Nephron progenitor cell (in vitro differentiated cells): ENCODE measurements around the gene NXPH4.

Source experiments
- DNase-seq: peaks from one replicate; pipeline ENCODE4 v3.0.0; 2021
- H3K27ac Mint-ChIP-seq: 2 replicates; pipeline ENCODE4 v1.8.0; 2021; ENCODE audit warnings: mild to moderate bottlenecking, moderate library complexity, mixed read lengths
- H3K27me3 Mint-ChIP-seq: 2 replicates; pipeline ENCODE4 v1.8.0; 2021; ENCODE audit warnings: mild to moderate bottlenecking, low read depth, mixed read lengths; ENCODE audit not compliant: poor library complexity
- H3K36me3 Mint-ChIP-seq: 2 replicates; pipeline ENCODE4 v1.8.0; 2021; ENCODE audit warnings: low read depth, mixed read lengths
- H3K4me1 Mint-ChIP-seq: 2 replicates; pipeline ENCODE4 v1.8.0; 2021; ENCODE audit warnings: mixed read lengths
- H3K4me3 Mint-ChIP-seq: 2 replicates; pipeline ENCODE4 v1.8.0; 2021; ENCODE audit warnings: mild to moderate bottlenecking, moderate library complexity, mixed read lengths
- H3K9me3 Mint-ChIP-seq: 2 replicates; pipeline ENCODE4 v1.8.0; 2021; ENCODE audit warnings: mild to moderate bottlenecking, moderate library complexity, mixed read lengths
- TF ChIP-seq, protein P1 (sequence below): fragments of 200-600 bp; sonication (generic); IDR thresholded peaks from 2 replicates; pipeline ENCODE4 v1.5.0; 2021; ENCODE audit warnings: antibody characterized with exemption

NXPH4 gene

GRCh38 chr12:57227315-57228115 is 10.9 kb downstream of the NXPH4 start:
- Mint-ChIP-seq H3K27ac (no peak overlapping the region), H3K4me1 (peaks cover 93% of the 10 kb centered on the region), H3K36me3 (peaks cover 11% of the 10 kb centered on the region), H3K4me3 (peak overlapping the region; percentile 77), H3K27me3 (peaks cover 40% of the 10 kb centered on the region), H3K9me3 (no peaks in the 10 kb centered on the region)
- TF ChIP-seq, protein P1, sequence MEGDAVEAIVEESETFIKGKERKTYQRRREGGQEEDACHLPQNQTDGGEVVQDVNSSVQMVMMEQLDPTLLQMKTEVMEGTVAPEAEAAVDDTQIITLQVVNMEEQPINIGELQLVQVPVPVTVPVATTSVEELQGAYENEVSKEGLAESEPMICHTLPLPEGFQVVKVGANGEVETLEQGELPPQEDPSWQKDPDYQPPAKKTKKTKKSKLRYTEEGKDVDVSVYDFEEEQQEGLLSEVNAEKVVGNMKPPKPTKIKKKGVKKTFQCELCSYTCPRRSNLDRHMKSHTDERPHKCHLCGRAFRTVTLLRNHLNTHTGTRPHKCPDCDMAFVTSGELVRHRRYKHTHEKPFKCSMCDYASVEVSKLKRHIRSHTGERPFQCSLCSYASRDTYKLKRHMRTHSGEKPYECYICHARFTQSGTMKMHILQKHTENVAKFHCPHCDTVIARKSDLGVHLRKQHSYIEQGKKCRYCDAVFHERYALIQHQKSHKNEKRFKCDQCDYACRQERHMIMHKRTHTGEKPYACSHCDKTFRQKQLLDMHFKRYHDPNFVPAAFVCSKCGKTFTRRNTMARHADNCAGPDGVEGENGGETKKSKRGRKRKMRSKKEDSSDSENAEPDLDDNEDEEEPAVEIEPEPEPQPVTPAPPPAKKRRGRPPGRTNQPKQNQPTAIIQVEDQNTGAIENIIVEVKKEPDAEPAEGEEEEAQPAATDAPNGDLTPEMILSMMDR, result no peak
- DNase-seq, result no peak

DNA sequence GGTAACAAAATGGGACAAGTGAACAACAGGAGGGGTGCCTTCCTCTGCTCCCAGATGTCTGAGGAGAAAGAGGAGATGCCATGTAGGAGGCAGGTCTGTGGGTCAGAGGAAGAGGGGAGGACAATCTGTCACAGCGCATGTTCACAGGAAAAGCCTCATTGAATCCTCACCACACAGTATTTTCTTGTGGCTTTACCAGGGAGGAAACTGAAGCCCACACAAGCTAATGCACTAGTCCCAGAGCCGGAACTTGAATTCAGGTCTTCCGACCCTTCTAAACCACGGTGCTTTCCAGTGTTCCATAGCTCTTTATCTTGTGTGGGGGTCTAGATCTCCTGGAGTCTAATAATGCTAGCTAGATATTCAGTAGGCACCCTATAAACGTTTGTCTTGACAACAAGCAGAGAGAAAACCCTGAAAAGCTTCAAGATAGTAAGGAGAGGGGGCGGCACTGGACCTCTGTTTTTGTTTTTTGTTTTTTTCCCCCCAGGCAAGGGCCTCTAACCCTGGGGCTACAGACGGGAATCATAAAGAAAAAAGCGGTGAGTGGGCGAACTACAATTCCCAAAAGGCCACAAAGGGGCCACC is 12.5 kb downstream of the NXPH4 start:
- Mint-ChIP-seq H3K27me3 (peaks cover 30% of the 10 kb centered on the region), H3K4me3 (peak overlapping the region; percentile 92), H3K9me3 (no peaks in the 10 kb centered on the region), H3K36me3 (peaks cover 25% of the 10 kb centered on the region), H3K4me1 (peaks cover 90% of the 10 kb centered on the region), H3K27ac (peak overlapping the region; percentile 98)
- no peak for DNase-seq
- TF ChIP-seq, protein P1, result no peak

DNA sequence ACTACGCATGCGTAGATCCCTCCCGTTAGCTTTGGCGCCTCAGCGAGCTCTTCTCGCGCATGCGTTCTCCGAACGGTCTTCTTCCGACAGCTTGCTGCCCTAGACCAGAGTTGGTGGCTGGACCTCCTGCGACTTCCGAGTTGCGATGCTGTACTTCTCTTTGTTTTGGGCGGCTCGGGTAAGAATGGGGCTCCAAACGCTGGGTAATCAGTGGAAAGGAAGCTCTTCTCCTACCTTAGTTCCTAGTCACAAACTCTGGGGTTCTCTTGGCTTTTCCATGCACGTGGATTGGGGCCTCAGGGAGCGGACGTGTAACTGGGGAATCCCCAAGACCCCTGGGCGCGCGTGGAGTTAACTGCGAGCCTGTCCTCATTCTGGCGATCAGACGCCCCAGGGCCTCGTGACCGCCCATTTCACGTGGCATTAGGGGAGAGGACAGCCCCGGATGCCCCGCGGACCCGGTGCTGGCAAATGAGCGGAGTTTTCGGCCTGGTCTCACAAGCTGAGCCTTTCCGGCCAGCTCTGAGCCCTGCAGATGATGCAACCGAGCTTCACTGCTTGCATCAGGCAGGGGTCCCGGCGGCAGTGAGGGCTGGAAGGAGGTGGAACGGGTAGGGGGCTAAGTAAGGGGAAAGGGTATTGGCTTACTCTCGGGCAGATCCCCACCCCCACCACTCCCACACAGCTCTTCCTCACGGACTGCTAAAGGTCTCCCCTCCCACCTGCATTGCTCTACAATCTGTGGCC is 13.2 kb downstream of the NXPH4 start, which contains the start of gene SHMT2:
Gene SHMT2, plus strand, starts transcription at position 78 of the 747 bp plus-strand sequence. Its CDS starts 68 bp downstream, at position 146.
- TF ChIP-seq, protein P1, result no peak
- DNase-seq, result peak; percentile 96
- peaks cover 28% of the 10 kb centered on the region for H3K27me3 Mint-ChIP-seq
- peak within 1 kb of the TSS; percentile 98 for H3K27ac Mint-ChIP-seq
- H3K4me1 Mint-ChIP-seq, result peaks cover 90% of the 10 kb centered on the region
- H3K36me3 Mint-ChIP-seq, result peaks cover 31% of the 10 kb centered on the region
- H3K9me3 Mint-ChIP-seq, result no peaks in the 10 kb centered on the region
- H3K4me3 Mint-ChIP-seq, result peak within 1 kb of the TSS; percentile 92

- Mint-ChIP-seq H3K36me3 (peaks cover 31% of the 10 kb centered on the region), H3K9me3 (no peaks in the 10 kb centered on the region), H3K27me3 (peaks cover 25% of the 10 kb centered on the region), H3K27ac (peak overlapping the region; percentile 69), H3K4me3 (peak overlapping the region; percentile 92), H3K4me1 (peaks cover 88% of the 10 kb centered on the region)
- TF ChIP-seq, protein P1, result no peak
- DNase-seq, result no peak
Observed at GRCh38 chr12:57230381-57231155, 14.0 kb downstream of the NXPH4 start.

DNA sequence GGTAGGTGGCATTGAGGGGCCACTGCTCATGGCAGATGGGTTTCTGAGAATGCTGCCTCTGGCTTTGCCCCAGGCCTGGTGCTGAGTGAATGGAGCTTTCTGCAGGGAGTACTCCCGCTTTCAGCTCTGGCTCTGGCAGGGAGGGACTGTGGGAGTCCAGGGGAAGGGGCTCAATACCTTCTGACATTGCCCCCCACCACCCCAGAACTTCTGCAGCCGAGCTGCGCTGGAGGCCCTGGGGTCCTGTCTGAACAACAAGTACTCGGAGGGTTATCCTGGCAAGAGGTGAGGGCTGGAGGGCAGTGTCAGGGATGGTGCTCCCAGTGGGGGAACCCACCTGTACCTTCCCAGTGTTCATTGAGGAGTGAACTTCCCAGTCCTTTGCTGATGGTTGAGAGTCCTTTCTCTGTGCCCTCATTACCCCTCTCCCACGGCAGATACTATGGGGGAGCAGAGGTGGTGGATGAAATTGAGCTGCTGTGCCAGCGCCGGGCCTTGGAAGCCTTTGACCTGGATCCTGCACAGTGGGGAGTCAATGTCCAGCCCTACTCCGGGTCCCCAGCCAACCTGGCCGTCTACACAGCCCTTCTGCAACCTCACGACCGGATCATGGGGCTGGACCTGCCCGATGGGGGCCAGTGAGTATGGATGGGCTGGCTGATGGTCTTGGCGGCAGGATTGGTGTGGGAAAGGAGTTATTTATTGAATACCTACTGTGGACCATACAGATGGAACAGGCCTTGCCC is 14.9 kb downstream of the NXPH4 start:
- Mint-ChIP-seq H3K27me3 (peaks cover 25% of the 10 kb centered on the region), H3K4me3 (peak overlapping the region; percentile 92), H3K4me1 (peaks cover 86% of the 10 kb centered on the region), H3K36me3 (peaks cover 31% of the 10 kb centered on the region), H3K9me3 (no peaks in the 10 kb centered on the region), H3K27ac (no peak overlapping the region)
- TF ChIP-seq, protein P1, result no peak
- no peak for DNase-seq
